HG03342 (cell line): ENCODE results near the gene ZNF185.

ENCODE experiments used
- ATAC-seq: cut with Tn5 transposase; IDR thresholded peaks from one replicate; pipeline ENCODE4 v1.9.1; 2021; ENCODE audit warnings: mild to moderate bottlenecking, moderate library complexity; ENCODE audit not compliant: unreplicated experiment

ZNF185 gene

DNA sequence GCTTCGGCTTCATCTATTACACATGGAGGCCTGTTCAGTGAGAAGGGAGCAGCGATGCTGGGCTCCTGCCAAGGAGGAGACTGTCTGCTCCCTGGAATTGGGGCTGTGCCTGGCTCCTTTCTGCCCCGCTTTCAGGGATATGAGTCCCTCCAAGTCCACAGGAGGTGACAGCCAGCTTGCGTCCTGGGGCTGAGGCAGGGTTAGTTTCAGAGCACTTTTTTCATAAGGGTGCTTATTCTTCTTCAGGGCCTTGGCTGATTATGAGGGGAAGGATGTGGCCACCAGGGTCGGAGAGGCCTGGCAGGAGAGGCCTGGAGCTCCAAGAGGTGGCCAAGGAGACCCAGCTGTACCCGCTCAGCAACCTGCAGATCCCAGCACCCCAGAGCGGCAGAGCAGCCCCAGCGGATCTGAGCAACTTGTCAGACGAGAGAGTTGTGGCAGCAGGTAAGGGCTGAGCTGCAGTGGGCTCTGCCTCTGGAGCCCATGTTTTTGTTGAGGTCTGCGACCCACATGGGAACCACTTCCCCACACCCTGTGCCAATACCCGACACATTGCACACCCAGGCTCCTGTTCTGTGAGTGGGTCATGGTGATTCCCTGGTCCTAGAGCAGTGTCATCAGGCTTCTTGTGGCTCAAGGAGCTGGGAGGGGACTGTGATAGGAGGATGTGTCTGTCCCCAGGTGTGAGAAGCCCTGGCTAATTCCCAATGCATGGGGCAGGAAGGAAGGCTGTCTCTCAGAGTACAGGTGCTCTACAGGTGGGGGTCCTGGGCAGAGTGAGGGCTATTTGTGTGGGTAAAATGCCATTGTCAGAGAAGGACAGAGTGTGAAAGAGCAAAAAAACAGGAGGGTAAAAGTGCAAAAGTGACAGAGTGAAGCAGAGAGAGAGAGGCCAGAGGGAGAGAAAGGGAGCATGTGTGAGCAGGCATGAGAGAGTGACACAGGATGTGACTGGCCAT lies 47.4 kb downstream of the ZNF185 start:
- ATAC-seq: no peak

- no peak for ATAC-seq
These were observed 48.8 kb downstream of the ZNF185 start for GRCh38 chrX:152946681-152947080.
